K562 (cell line): ENCODE measurements around the gene SPEF1. TPM values are rescaled to one million over a fixed set of nuclear protein-coding genes. Genes with fewer than 3 reads are reported as not detected.

Source experiments
- ATAC-seq: fragments of 200-7000 bp; cut with Tn5 transposase; 3 replicates; pipeline ENCODE4 v1.9.1; 2020; ENCODE audit warnings: moderate library complexity
- BruUV-seq: library from RNA; stranded (reverse); fragments of 400-500 nt; replicated peaks from 2 replicates; lab custom pipeline; 2021; lab: Mats Ljungman, UMichigan
- CTCF ChIA-PET: fragments of 300-600 bp; formaldehyde crosslinking; extraction: SDS; loops from one replicate; lab custom pipeline; 2021; ENCODE audit warnings: low intra/inter-chr PET ratio; lab: Yijun Ruan, JAX
- POLR2A ChIA-PET: fragments of 300-600, 350-650 bp; sonication (Branson Sonifier 250); formaldehyde crosslinking; extraction: SDS; loops from one replicate; lab custom pipeline; 2021; ENCODE audit warnings: antibody characterized with exemption, inconsistent platforms; lab: Yijun Ruan, JAX
- DNase-seq, 4 experiments: peaks; one replicate each; pipeline versions ENCODE4 v3.0.0 to v3.0.0-alpha.2; 2011 to 2018; ENCODE audit warnings: low spot score in 3 of 4, mixed read lengths in 3 of 4; ENCODE audit errors: extremely low read depth in 1 of 4
- FAIRE-seq: peaks from 2 replicates; lab custom pipeline; 2011; peaks lifted over from hg19 to GRCh38; lab: Jason Lieb, UNC
- H2AFZ ChIP-seq: 2 replicates; pipeline ENCODE4 v1.6.0; 2011; ENCODE audit warnings: low read depth, low read length, control low read depth, inconsistent platforms
- H3K27ac ChIP-seq: fragments of 200-600 bp; 3 replicates; pipeline ENCODE4 v1.8.0; 2011; ENCODE audit warnings: low read depth, mild to moderate bottlenecking, control low read depth, inconsistent platforms, low read length, moderate library complexity, mixed read lengths; ENCODE audit errors: extremely low read depth
- H3K27me3 ChIP-seq, 2 experiments: fragments of 300-600 bp in 1 of 2; 2 replicates in 1 of 2; 3 replicates in 1 of 2; pipeline versions ENCODE4 v1.6.0 to v1.8.0; 2011; ENCODE audit warnings: inconsistent platforms in 2 of 2, low read length in 2 of 2, mild to moderate bottlenecking in 1 of 2, mixed read lengths in 1 of 2, moderate library complexity in 1 of 2; ENCODE audit not compliant: control insufficient read depth in 2 of 2, insufficient read depth in 2 of 2
- H3K36me3 ChIP-seq: fragments of 300-600 bp; 3 replicates; pipeline ENCODE4 v1.8.0; 2011; ENCODE audit warnings: mild to moderate bottlenecking, low read length, inconsistent platforms; ENCODE audit not compliant: control insufficient read depth, insufficient read depth
- H3K4me1 ChIP-seq, 2 experiments: fragments of 200-600 bp in 1 of 2; replicated peaks in 1 of 2; 2 replicates in 1 of 2; 3 replicates in 1 of 2; pipeline versions ENCODE4 v1.5.1 to v1.8.0; 2011; ENCODE audit warnings: inconsistent platforms in 2 of 2, low read length in 2 of 2, mild to moderate bottlenecking in 1 of 2, mixed read lengths in 1 of 2, moderate library complexity in 1 of 2; ENCODE audit not compliant: control insufficient read depth in 2 of 2, insufficient read depth in 2 of 2
- H3K4me2 ChIP-seq: 2 replicates; pipeline ENCODE4 v1.6.1; 2011; ENCODE audit warnings: low read length, control low read depth, inconsistent platforms, mixed read lengths; ENCODE audit not compliant: insufficient read depth
- H3K4me3 ChIP-seq: fragments of 200-600 bp; sonication (generic), shearing (Covaris generic); 2 replicates; pipeline ENCODE4 v1.5.1; 2016; ENCODE audit warnings: control low read depth, inconsistent platforms
- H3K79me2 ChIP-seq: fragments of 200-600 bp; 3 replicates; pipeline ENCODE4 v1.8.0; 2011; ENCODE audit warnings: low read length, inconsistent platforms; ENCODE audit not compliant: control insufficient read depth, insufficient read depth
- H3K9ac ChIP-seq, 2 experiments: 2 replicates each; pipeline versions ENCODE4 v1.6.0 to v1.6.1; 2011; ENCODE audit warnings: low read depth in 2 of 2, low read length in 2 of 2, control low read depth in 1 of 2, inconsistent platforms in 1 of 2, mild to moderate bottlenecking in 1 of 2, mixed read lengths in 1 of 2; ENCODE audit not compliant: insufficient read depth in 1 of 2
- H3K9me1 ChIP-seq: one replicate; pipeline ENCODE4 v1.6.0; 2011; ENCODE audit warnings: inconsistent platforms, mild to moderate bottlenecking, low read length, moderate library complexity; ENCODE audit not compliant: control insufficient read depth, insufficient read depth
- H3K9me3 ChIP-seq: replicated peaks from 2 replicates; pipeline ENCODE4 v1.5.1; 2011; ENCODE audit warnings: low read depth, low read length, inconsistent platforms; ENCODE audit not compliant: control insufficient read depth, insufficient read depth
- H4K20me1 ChIP-seq: replicated peaks from 2 replicates; pipeline ENCODE4 v1.6.1; 2011; ENCODE audit warnings: low read length, inconsistent platforms, mixed read lengths; ENCODE audit not compliant: control insufficient read depth, insufficient read depth
- BRF2 ChIP-seq: IDR thresholded peaks from 3 replicates; pipeline ENCODE4 v1.6.1; 2011; ENCODE audit warnings: borderline replicate concordance, mild to moderate bottlenecking; ENCODE audit not compliant: insufficient read length, insufficient read depth
- HINFP ChIP-seq: fragments of 450-650 bp; conservative IDR thresholded peaks from 2 replicates; pipeline ENCODE4 v1.6.1; 2016; ENCODE audit warnings: missing genetic modification characterization, low read depth, mild to moderate bottlenecking, control low read depth, missing compliant biosample characterization
- HLTF ChIP-seq: fragments of 450-650 bp; IDR thresholded peaks from 2 replicates; pipeline ENCODE4 v1.6.1; 2016
- IFI16 ChIP-seq: fragments of 250-450 bp; sonication (Bioruptor Pico); IDR thresholded peaks from 2 replicates; pipeline ENCODE4 v2.1.2; 2022; ENCODE audit warnings: mild to moderate bottlenecking, inconsistent platforms
- NR0B1 ChIP-seq: fragments of 450-650 bp; IDR thresholded peaks from one replicate; pipeline ENCODE4 v1.6.1; 2018; ENCODE audit warnings: mild to moderate bottlenecking, moderate library complexity; ENCODE audit not compliant: partially characterized antibody
- PTRF ChIP-seq: fragments of 450-650 bp; IDR thresholded peaks from 2 replicates; pipeline ENCODE4 v1.6.1; 2016; ENCODE audit warnings: mild to moderate bottlenecking, missing genetic modification characterization, missing compliant biosample characterization
- RB1 ChIP-seq: fragments of 450-650 bp; IDR thresholded peaks from 2 replicates; pipeline ENCODE4 v1.6.1; 2017; ENCODE audit warnings: low read depth, mild to moderate bottlenecking
- TSHZ1 ChIP-seq: fragments of 250-450 bp; sonication (Bioruptor Pico); IDR thresholded peaks from 2 replicates; pipeline ENCODE4 v1.4.0; 2020; ENCODE audit warnings: mild to moderate bottlenecking, moderate library complexity
- XRCC3 ChIP-seq: fragments of 450-650 bp; IDR thresholded peaks from 2 replicates; pipeline ENCODE4 v1.6.1; 2017; ENCODE audit warnings: mild to moderate bottlenecking, moderate library complexity
- ZFP1 ChIP-seq: fragments of 450-650 bp; formaldehyde crosslinking; IDR thresholded peaks from 2 replicates; pipeline ENCODE4 v1.4.0; 2020; ENCODE audit warnings: mild to moderate bottlenecking, mixed read lengths
- ZNF184 ChIP-seq: sonication (generic); formaldehyde crosslinking; IDR thresholded peaks from 2 replicates; pipeline ENCODE4 v1.5.0; 2020; ENCODE audit warnings: missing genetic modification reagents
- WGBS: fragments of 100-300 bp; shearing (Covaris generic); methylation state at CpG from one replicate; pipeline ENCODE4 v1.1.6; 2016; ENCODE audit warnings: low coverage, mixed read lengths; ENCODE audit not compliant: insufficient coverage; ENCODE audit errors: missing lambda C conversion rate; 5-methylcytosine and 5-hydroxymethylcytosine counted together
- in situ Hi-C: fragments of 300-500 bp; cut with MboI; formaldehyde crosslinking; loops from 4 replicates; pipeline ENCODE4 v1.15.0; 2018; ENCODE audit warnings: inconsistent platforms, mixed read lengths
- intact Hi-C: fragments of 100-400 bp; cut with micrococcal nuclease; formaldehyde crosslinking; loops from 2 replicates; pipeline ENCODE4 v1.14.2; 2022
- polyA plus RNA-seq, 8 experiments: library from polyadenylated mRNA; depleted of rRNA in 4 of 8; stranded (reverse) in 5 of 8; unstranded in 3 of 8; fragments of >200 nt; fragmentation: Nextera tagmentation in 2 of 8; fragmentation: Illumina TruSeq in 1 of 8; extraction: Ambion mirVana in 2 of 8; extraction: Trizol in 1 of 8; gene quantifications; 2 replicates each; pipeline versions ENCODE4 v1.2.1 to v1.2.3, GENCODE V29; 2011 to 2014; ENCODE audit warnings: inconsistent platforms in 1 of 8, missing spikeins in 1 of 8
- total RNA-seq, 7 experiments: library from RNA; depleted of rRNA in 6 of 7; stranded (reverse); fragments of >200 nt in 6 of 7; fragmentation: Illumina TruSeq in 2 of 7; extraction: Trizol in 2 of 7; gene quantifications; 2 replicates each; pipeline versions ENCODE4 v1.2.1 to v1.2.3, GENCODE V29; 2011 to 2021; ENCODE audit warnings: low replicate concordance in 1 of 7

SPEF1 gene
- total and polyA plus RNA-seq, 9 of the 15 experiments (the other 6 are each of a cell fraction or from before 2014, with no cell fraction given), result not detected

- TF ChIP-seq NR0B1 (no peak), PTRF (tag) (no peak)
Observed at GRCh38 chr20:3771552-3772058, 9.6 kb downstream of the SPEF1 start (continued).

- in situ Hi-C loops, result no loop called here
- peak overlapping the region; percentile 87 for H2AFZ ChIP-seq
- DNase-seq, result peak; percentile 63 to 72 (median 72)
- BruUV-seq, result no TSS peak
- H3K4me3 ChIP-seq, result peak overlapping the region; percentile 60
- ChIA-PET CTCF (interaction anchor here (1.1 kb wide), 1 partner anchor 53 kb away, joined by 3 read pairs; no protein-coding TSS in a partner anchor), POLR2A (interaction anchor here (0.6 to 1.0 kb wide), 4 partner anchors 13 to 171 kb away, joined by 3 to 5 read pairs (median 3); partner anchors contain the start of gene SPEF1)
- WGBS, result 6% methylated on average over 39 of the region's 51 CpGs
- peaks cover 27% of the 10 kb centered on the region for H3K79me2 ChIP-seq
- H3K9ac ChIP-seq, result peak overlapping the region; percentile 60 to 81
- intact Hi-C loops, result no loop called here
- H3K27ac ChIP-seq, result peak overlapping the region; percentile 76
- H3K9me1 ChIP-seq, result no peaks in the 10 kb centered on the region
- peak; percentile 70 for ATAC-seq
- H3K27me3 ChIP-seq, result no peaks in the 10 kb centered on the region
- H3K9me3 ChIP-seq, result no peaks in the 10 kb centered on the region
- H3K36me3 ChIP-seq, result peaks cover 11% of the 10 kb centered on the region; the same call in 2 of the 3 replicates
- peak overlapping the region; percentile 81 for H3K4me2 ChIP-seq
- H4K20me1 ChIP-seq, result no peaks in the 10 kb centered on the region
- peaks cover 9 to 42% of the 10 kb centered on the region in 2 experiments; a peak in 3 of 5 replicates for H3K4me1 ChIP-seq
- FAIRE-seq, result no peak
- TF ChIP-seq TSHZ1 (CRISPR knock-in tag) (no peak), ZNF184 (no peak), IFI16 (CRISPR knock-in tag) (no peak), RB1 (no peak), ZFP1 (CRISPR knock-in tag) (no peak), HINFP (tag) (no peak), XRCC3 (no peak), HLTF (no peak), BRF2 (no peak)
Observed at GRCh38 chr20:3768342-3769130, 12.7 kb downstream of the SPEF1 start.
